ENCODE measurements around the gene CD36.

Gene CD36

DNA sequence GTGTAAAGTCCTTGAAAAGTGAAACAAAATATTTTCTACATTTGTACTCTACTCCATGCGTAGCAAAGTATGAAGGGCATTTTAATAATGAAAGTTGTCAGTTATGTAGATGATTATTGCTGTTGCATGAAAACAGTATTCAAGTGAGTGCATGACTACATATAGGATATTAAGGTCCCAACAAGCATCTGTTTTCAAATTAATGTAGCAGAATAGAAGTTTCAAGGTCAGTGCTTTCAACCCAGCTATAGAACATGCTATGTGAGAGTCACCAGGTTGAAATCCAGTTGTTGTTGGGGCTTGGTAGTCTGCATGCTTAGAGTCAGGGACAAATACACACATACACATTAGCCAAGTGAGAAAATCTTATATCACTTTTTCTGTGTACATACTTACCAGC lies 14.8 kb downstream of the CD36 start:
- no peak for DNase-seq (ENCODE audit: low spot score)
- in situ Hi-C loops (cut with MboI; ENCODE audit: low pct_unique_long_range_greater_than_20kb, low sequenced_read_pairs, unreplicated experiment): loop anchor here (25.0 kb wide), 1 partner anchor 216 kb away; no protein-coding TSS in a partner anchor

GRCh38 chr7:80654887-80655340 lies 16.5 kb downstream of the CD36 start:
- DNase-seq (ENCODE audit: low spot score): no peak

More for the DNA sequence above, 14.8 kb downstream of the CD36 start:
- TF ChIP-seq CTCF (IDR thresholded peaks at IDR 0.05; ENCODE audit: extremely low read depth, insufficient read depth, missing control alignments): no peak

DNA sequence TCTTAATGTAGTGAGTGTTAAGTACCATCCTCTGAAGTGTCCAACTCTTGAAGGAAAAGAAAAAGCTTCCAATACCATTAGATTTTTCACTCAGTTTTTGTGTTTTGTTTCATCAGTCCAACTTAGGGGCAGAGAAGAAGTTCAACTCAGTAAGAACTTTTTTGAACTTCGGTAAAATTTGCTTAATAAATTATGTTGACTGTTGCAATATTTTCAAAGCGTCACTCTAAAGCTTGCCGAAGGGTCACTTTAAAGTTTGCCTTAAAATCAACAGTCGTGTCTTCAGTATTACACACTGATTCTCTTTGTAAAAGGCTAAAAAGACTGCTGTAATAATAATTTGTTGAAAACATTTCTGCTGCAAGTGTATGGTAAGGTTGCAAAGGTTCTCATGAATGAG lies 17.6 kb downstream of the CD36 start:
- no peak for TF ChIP-seq CTCF (IDR thresholded peaks at IDR 0.05; ENCODE audit: extremely low read depth, insufficient read depth, missing control alignments)
- in situ Hi-C loops (cut with MboI; ENCODE audit: low pct_unique_long_range_greater_than_20kb, low sequenced_read_pairs, unreplicated experiment): loop anchor here (25.0 kb wide), 1 partner anchor 219 kb away; no protein-coding TSS in a partner anchor
- DNase-seq (ENCODE audit: low spot score): no peak

More at GRCh38 chr7:80654887-80655340, 16.5 kb downstream of the CD36 start:
- in situ Hi-C loops (cut with MboI; ENCODE audit: low pct_unique_long_range_greater_than_20kb, low sequenced_read_pairs, unreplicated experiment): loop anchor here (25.0 kb wide), 1 partner anchor 218 kb away; no protein-coding TSS in a partner anchor
- TF ChIP-seq CTCF (IDR thresholded peaks at IDR 0.05; ENCODE audit: extremely low read depth, insufficient read depth, missing control alignments): no peak

DNA sequence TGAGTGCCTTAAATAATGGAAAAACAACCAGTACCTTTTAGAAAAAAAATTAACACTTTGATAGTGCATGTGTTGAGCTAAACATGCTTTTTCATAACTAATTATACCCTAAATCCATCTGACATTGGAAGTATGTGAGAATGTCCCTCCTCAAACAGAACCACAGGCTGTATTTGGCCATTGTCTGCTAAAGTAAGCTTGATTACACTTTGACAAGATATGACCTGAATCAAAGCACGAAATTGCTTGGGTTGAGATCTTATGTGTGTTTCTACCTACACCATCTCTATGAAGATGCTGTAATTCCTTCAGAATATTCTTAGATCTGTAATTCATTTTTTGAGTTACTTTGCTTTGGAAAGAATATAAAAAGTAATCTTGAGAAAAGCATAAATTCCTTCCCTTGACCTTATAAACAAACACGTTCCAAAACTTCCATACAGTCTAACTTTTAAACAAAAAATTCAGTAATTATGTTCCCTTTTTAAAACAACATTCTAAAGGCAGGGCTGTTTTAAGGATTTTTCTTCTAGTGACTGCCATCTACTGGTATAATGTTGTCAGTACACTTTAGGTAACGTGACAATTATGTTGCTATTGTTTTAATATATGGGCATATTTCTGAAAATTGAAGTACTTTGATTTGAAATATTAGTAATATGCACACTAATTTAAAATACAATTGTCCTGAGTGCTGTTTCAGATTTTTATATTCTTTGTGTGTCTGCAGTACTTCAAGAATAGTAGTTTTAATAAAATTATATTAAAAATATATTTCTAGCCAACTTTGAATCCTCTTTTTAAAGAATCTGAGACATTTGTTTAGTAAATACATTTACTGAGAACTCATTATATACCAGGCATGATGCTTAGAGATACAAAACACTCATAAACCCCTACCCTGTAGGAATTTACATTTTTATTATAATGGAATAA lies 20.9 kb downstream of the CD36 start:
- DNase-seq (ENCODE audit: low spot score): peak; percentile 17
- in situ Hi-C loops (cut with MboI; ENCODE audit: low pct_unique_long_range_greater_than_20kb, low sequenced_read_pairs, unreplicated experiment): loop anchor here (25.0 kb wide), 1 partner anchor 222 kb away; no protein-coding TSS in a partner anchor
- peak; percentile 58 for TF ChIP-seq CTCF (IDR thresholded peaks at IDR 0.05; ENCODE audit: extremely low read depth, insufficient read depth, missing control alignments)

DNA sequence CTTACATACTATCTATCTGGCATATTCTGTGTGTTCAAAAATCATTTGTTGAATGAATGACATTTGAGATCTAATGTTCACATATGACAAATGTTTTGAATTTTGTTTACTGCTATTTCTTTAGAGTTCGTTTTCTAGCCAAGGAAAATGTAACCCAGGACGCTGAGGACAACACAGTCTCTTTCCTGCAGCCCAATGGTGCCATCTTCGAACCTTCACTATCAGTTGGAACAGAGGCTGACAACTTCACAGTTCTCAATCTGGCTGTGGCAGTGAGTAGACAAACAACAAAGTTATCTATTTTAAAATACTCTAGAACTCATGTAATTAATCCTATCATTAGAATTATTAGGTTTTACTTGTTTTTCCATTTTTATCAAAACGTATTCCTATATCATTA lies 22.5 kb downstream of the CD36 start:
- in situ Hi-C loops (cut with MboI; ENCODE audit: low pct_unique_long_range_greater_than_20kb, low sequenced_read_pairs, unreplicated experiment): loop anchor here (25.0 kb wide), 1 partner anchor 224 kb away; no protein-coding TSS in a partner anchor
- no peak for TF ChIP-seq CTCF (IDR thresholded peaks at IDR 0.05; ENCODE audit: extremely low read depth, insufficient read depth, missing control alignments)
- no peak for DNase-seq (ENCODE audit: low spot score)

DNA sequence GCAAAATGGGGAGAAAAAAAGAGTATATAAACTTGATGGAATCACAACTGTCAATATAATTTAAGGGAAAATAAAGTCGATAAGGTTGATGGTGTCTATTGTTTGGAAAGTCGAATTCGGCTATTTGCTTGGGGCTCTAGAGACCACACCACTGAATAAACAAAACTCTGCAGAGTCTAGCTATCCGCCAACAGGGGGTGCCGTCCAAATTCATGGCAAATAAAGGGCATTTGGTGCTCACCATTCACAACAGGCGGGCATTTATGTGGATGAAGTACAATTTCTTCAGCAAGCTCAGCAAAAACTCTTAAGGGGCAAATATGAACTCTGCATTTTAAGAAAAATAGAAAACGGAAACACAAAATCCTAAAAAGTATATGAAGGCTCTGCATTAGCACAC lies 23.3 kb downstream of the CD36 start:
- no peak for DNase-seq (ENCODE audit: low spot score)
- in situ Hi-C loops (cut with MboI; ENCODE audit: low pct_unique_long_range_greater_than_20kb, low sequenced_read_pairs, unreplicated experiment): loop anchor here (25.0 kb wide), 1 partner anchor 224 kb away; no protein-coding TSS in a partner anchor

More for the DNA sequence above, 23.3 kb downstream of the CD36 start:
- peak; percentile 24 for TF ChIP-seq CTCF (IDR thresholded peaks at IDR 0.05; ENCODE audit: extremely low read depth, insufficient read depth, missing control alignments)
